ENCODE measurements around the gene HEBP2. TPM values are rescaled to one million over a fixed set of nuclear protein-coding genes. Genes with fewer than 3 reads are reported as not detected.

HEBP2 gene
- total RNA-seq, 1 donor from 2014 or later = 42.5 TPM

GRCh38 chr6:138468320-138469015 lies 64.4 kb downstream of the HEBP2 start:
- H3K4me3 Mint-ChIP-seq (ENCODE audit: unreplicated experiment) = no peak overlapping the region
- H3K4me1 Mint-ChIP-seq (ENCODE audit: low read depth) = peaks cover 16% of the 10 kb centered on the region
- DNase-seq (ENCODE audit: low spot score) = no peak
- no peaks in the 10 kb centered on the region for H3K27me3 Mint-ChIP-seq (ENCODE audit: low read depth)
- no peak overlapping the region for H3K27ac Mint-ChIP-seq (ENCODE audit: unreplicated experiment)
- no peak for TF ChIP-seq CTCF (IDR thresholded peaks at IDR 0.05)
- no peaks in the 10 kb centered on the region for H3K9me3 Mint-ChIP-seq (ENCODE audit: low read depth)
- H3K36me3 Mint-ChIP-seq (ENCODE audit: low read depth) = peaks cover 4% of the 10 kb centered on the region

Small RNA genes lying within 50 kb of the gene (microRNA-seq; reads per million reads assigned to microRNA genes)
- gene MIR3145 (ENCODE audit: borderline number of aligned reads) = not detected

Other genes starting within 250 kb of the HEBP2 start
- 1.1 to 2.7 TPM (median 2.7 TPM) in 3 replicates for gene ARFGEF3, start 242.3 kb upstream of the HEBP2 start, total RNA-seq
- gene PBOV1, start 185.7 kb upstream of the HEBP2 start, total RNA-seq = not detected in 3 replicates
- gene SMIM28, start 26.3 kb upstream of the HEBP2 start, total RNA-seq = not detected in 3 replicates
- gene NHSL1, start 95.3 kb downstream of the HEBP2 start, total RNA-seq = 17.2 to 23.7 TPM (median 23.4 TPM) in 3 replicates

Data from chondrocyte (in vitro differentiated cells).